IPS DF 6.9 (cell line): ENCODE results near the gene ALG14.
"Not testable (repeated sequence)": the region's sequence is repeated elsewhere in the genome, so short reads cannot be mapped to it uniquely, and the experiment has no call there.

Experiments used
- DNase-seq: peaks from one replicate; pipeline ENCODE4 v3.0.0-alpha.2; 2013; ENCODE audit warnings: low read depth, low spot score
- H3K27ac ChIP-seq: one replicate; pipeline ENCODE4 v1.5.1; 2013; ENCODE audit warnings: low read length, control low read depth
- H3K27me3 ChIP-seq: 2 replicates; pipeline ENCODE4 v1.6.1; 2013; ENCODE audit warnings: mild to moderate bottlenecking, low read length; ENCODE audit not compliant: control insufficient read depth, insufficient read depth
- H3K36me3 ChIP-seq: 2 replicates; pipeline ENCODE4 v1.6.1; 2013; ENCODE audit warnings: low read length; ENCODE audit not compliant: control insufficient read depth, insufficient read depth
- H3K4me1 ChIP-seq: 2 replicates; pipeline ENCODE4 v1.6.1; 2013; ENCODE audit warnings: low read length; ENCODE audit not compliant: control insufficient read depth, insufficient read depth
- H3K4me3 ChIP-seq: 2 replicates; pipeline ENCODE4 v1.5.1; 2013; ENCODE audit warnings: mild to moderate bottlenecking, low read length
- H3K9me3 ChIP-seq: 2 replicates; pipeline ENCODE4 v1.6.1; 2013; ENCODE audit warnings: low read length, inconsistent platforms; ENCODE audit not compliant: control insufficient read depth, insufficient read depth
- WGBS: extraction: QIAGEN DNeasy Blood & Tissue Kit; methylation state at CpG from one replicate; pipeline ENCODE4 v1.1.7; 2013; ENCODE audit warnings: mixed read lengths, missing lambda C conversion rate; ENCODE audit not compliant: insufficient read length, insufficient coverage; 5-methylcytosine and 5-hydroxymethylcytosine counted together

The ALG14 gene

DNA sequence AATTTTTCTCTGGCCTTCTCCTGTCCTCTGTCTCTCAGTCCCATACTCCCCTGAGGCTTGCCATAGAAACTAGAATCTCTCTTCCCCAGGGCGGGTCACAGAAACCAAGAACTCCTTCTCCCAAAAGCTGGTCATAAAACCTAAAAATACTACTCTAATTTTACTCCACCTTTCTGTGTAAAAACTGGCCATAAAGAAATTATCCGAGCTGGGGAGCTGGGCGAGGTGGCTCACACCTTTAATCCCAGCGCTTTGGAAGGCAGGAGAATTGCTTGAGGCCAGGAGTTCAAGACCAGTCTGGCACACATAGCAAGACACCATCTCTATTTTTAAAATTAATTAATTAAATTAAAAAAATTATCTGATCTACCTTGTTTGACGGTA is 3.0 kb downstream of the ALG14 start:
- no peak overlapping the region for H3K4me3 ChIP-seq
- H3K9me3 ChIP-seq, result no peaks in the 10 kb centered on the region
- no peaks in the 10 kb centered on the region for H3K36me3 ChIP-seq
- H3K27ac ChIP-seq, result no peak overlapping the region
- no CpG with 5 or more reads among the region's 5 CpGs for WGBS
- H3K4me1 ChIP-seq, result no peaks in the 10 kb centered on the region
- no peaks in the 10 kb centered on the region for H3K27me3 ChIP-seq
- DNase-seq, result no peak

DNA sequence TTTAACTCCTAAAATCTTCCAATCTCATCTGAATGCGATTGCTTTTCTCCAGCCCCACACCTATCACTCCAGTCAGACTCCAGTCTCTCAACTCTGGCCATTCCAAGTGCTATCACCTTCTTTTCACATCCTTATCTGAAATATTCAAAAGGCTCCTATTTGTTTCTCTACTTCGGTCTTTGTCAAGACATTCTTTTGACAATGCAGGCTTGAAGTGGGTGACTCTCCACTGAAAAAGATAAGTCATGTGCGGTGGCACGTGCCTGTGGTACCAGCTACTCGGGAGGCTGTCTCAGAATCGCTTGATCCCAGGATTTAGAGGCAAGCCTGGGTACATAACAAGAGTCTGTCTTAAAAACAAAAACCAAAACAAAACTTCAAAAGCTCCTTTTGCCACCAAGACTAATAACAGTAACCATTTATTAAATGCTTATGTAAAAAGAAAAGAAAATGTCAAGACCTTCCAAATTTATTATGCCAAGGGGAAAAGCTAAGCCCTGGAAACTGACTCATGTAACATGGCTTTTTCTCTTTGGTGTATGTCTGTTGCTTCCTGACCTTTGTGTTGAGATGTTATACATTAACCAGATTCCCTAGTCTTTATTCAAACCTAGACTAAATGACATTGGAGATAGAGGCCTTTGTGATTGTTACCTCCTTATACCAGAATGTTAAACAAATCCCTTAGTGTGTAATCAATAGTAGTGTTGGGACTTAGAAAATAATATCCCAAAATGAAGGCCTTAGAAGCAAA is 3.6 kb downstream of the ALG14 start:
- H3K9me3 ChIP-seq, result no peaks in the 10 kb centered on the region
- H3K36me3 ChIP-seq, result no peaks in the 10 kb centered on the region
- WGBS, result no CpG with 5 or more reads among the region's 6 CpGs
- H3K4me1 ChIP-seq, result no peaks in the 10 kb centered on the region
- no peaks in the 10 kb centered on the region for H3K27me3 ChIP-seq
- H3K27ac ChIP-seq, result no peak overlapping the region
- H3K4me3 ChIP-seq, result no peak overlapping the region
- no peak for DNase-seq

DNA sequence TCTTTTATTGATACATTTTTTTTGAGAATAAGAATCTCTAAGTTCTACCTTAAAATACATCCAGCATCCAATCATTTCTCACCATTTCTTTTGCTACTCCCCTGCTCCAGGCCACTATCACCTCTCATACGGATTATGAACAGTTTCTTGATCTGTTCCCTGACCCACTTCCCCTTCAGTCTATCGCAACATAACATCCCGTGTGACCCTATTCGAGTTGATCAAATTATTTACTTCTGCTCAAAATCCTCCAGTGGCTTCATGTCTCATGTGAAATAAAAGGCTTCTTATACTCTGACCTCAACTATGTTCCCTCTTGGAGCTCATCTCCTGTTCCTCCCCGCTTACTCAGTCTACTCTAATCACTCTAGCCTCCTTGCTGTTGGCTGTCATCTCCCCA is 5.2 kb downstream of the ALG14 start:
- H3K4me3 ChIP-seq, result no peak overlapping the region
- DNase-seq, result no peak
- no peaks in the 10 kb centered on the region for H3K4me1 ChIP-seq
- WGBS, result no CpG with 5 or more reads among the region's 5 CpGs
- no peaks in the 10 kb centered on the region for H3K27me3 ChIP-seq
- H3K36me3 ChIP-seq, result no peaks in the 10 kb centered on the region
- H3K27ac ChIP-seq, result no peak overlapping the region
- H3K9me3 ChIP-seq, result no peaks in the 10 kb centered on the region

DNA sequence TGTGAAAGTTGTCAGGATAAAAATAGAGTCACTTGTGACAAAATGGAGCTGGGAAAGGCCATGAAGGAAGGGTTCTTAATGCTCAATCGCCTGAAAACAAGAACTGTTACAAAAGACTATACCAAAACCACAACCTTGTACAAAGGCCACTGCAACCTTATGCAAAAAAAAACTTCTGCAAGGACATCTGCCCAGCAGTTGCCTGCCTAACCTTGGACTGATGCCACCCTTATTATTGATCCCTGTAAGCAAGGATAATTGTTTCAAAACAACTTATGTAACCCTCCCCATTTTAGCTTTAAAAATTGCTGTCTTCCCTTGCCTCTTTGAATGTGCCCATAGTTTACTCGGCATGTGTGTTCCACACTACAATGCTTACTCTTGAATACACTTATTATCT is 5.7 kb downstream of the ALG14 start:
- WGBS, result no CpG with 5 or more reads among the region's 2 CpGs
- DNase-seq, result no peak
- Histone ChIP-seq H3K9me3 (no peaks in the 10 kb centered on the region), H3K36me3 (no peaks in the 10 kb centered on the region), H3K27me3 (no peaks in the 10 kb centered on the region), H3K4me1 (no peaks in the 10 kb centered on the region), H3K27ac (no peak overlapping the region), H3K4me3 (no peak overlapping the region)

DNA sequence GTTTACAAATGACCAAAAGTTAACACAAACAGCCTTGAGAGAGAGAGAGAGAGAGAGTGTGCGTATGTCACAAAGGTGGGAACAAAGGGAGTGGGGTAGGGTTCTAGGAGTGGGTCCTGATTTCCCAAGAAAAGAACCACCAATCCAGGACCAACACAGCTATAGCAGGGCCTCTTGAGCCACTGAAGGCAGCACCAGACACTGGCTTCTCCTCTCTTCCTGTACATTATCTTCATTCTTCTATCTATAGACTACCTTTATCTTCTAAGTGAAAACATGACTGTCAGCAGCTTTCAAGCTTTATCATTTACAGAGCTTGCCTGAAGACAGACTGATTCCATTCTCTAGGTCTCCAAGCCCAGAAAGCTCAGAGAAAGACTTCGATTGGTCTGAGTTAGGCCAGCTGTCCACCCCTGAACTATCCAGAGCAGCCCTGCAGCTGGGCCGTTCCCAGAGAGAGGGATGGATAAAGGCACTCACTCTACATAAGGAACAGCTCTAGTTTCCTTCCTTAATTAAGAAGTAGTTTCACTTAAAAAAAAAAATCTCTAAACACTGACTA is 11.2 kb downstream of the ALG14 start:
- no peak for DNase-seq
- no peak overlapping the region for H3K27ac ChIP-seq
- no peaks in the 10 kb centered on the region for H3K9me3 ChIP-seq
- WGBS, result no CpG with 5 or more reads among the region's 3 CpGs
- H3K36me3 ChIP-seq, result no peaks in the 10 kb centered on the region; the same call in 1 of the 2 replicates
- H3K4me3 ChIP-seq, result no peak overlapping the region
- H3K4me1 ChIP-seq, result no peaks in the 10 kb centered on the region
- no peaks in the 10 kb centered on the region for H3K27me3 ChIP-seq

DNA sequence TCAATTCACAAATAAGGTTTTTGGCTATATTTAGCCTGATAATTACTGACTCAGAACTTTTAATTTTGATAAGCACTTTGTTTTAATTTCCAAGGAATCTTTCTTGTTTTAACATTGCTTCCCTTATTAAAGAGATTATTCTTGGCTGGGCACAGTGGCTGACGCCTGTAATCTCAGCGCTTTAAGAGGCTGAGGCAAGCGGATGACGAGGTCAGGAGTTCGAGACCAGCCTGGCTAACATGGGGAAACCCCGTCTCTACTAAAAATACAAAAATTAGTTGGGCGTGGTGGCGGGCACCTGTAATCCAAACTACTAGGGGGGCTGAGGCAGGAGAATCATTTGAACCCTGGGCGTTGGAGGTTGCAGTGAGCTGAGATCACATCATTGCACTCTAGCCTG is 13.8 kb downstream of the ALG14 start:
- H3K9me3 ChIP-seq, result no peaks in the 10 kb centered on the region
- H3K36me3 ChIP-seq, result no peaks in the 10 kb centered on the region; the same call in 1 of the 2 replicates
- no peak overlapping the region for H3K4me3 ChIP-seq
- no peak for DNase-seq
- H3K27me3 ChIP-seq, result no peaks in the 10 kb centered on the region
- no peak overlapping the region for H3K27ac ChIP-seq
- no peaks in the 10 kb centered on the region for H3K4me1 ChIP-seq
- no CpG with 5 or more reads among the region's 9 CpGs for WGBS

DNA sequence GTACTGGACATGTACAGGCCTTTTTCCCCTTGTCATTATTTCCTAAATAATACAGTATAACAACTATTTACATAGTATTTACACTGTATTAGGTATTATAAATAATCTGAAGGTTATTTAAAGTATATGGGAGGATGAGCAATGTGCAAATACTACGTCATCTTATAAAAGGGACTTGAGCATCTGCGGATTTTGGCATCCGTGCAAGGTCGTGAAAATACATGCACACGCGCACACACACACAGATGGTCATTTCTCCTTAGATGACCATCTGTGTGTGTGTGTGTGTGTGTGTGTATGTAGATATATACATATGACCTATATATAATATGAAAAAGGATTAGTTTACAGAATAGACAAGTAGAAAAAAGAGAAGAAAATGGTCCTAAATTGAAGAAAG is 15.4 kb downstream of the ALG14 start:
- no peak for DNase-seq
- H3K36me3 ChIP-seq, result no peaks in the 10 kb centered on the region; the same call in 1 of the 2 replicates
- H3K27me3 ChIP-seq, result no peaks in the 10 kb centered on the region
- no peak overlapping the region for H3K4me3 ChIP-seq
- no peaks in the 10 kb centered on the region for H3K4me1 ChIP-seq
- no peaks in the 10 kb centered on the region for H3K9me3 ChIP-seq
- no peak overlapping the region for H3K27ac ChIP-seq
- WGBS, result no CpG with 5 or more reads among the region's 6 CpGs

DNA sequence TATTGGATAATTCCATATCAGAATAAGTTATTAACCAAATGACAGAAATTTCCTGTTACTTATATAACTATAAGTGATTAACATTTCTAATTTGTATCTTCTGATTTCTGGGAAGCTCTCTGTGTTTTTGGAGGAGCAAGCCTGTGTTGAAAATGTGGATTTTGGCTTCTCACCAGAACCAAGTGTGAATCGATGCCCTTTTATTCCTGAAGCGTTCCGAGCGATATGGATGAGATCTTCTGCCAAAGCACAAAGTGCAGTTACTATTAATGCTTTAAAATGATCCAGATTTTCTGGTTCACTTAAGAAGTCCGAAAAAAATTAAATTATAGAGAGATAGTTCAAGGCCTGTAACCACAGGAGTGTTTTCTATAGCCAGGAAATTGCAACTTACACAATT is 22.8 kb downstream of the ALG14 start:
- H3K4me1 ChIP-seq, result no peaks in the 10 kb centered on the region
- H3K27me3 ChIP-seq, result no peaks in the 10 kb centered on the region
- no peak for DNase-seq
- WGBS, result no CpG with 5 or more reads among the region's 5 CpGs
- H3K4me3 ChIP-seq, result no peak overlapping the region
- no peak overlapping the region for H3K27ac ChIP-seq
- H3K36me3 ChIP-seq, result no peaks in the 10 kb centered on the region
- no peaks in the 10 kb centered on the region for H3K9me3 ChIP-seq

DNA sequence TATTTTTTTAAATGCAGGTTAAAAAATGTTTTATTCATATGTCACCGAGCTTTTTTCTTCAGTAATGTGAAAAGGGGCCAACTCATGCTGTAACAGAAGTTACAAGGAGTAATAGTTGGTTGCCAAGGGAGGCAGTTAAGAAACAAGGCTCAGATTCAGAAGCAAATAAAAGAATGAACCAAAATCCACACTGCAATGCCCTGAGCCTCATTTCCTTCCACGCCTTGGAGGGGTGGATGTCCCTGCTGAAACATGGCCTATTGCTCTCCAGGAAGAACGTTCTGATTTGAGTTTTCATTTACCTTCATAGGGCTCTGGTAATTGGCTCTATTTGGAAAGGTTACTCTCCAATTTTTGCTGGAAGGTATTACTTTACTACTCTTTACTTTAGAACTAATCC is 24.4 kb downstream of the ALG14 start:
- Histone ChIP-seq H3K4me3 (no peak overlapping the region), H3K4me1 (no peaks in the 10 kb centered on the region), H3K27ac (no peak overlapping the region), H3K36me3 (no peaks in the 10 kb centered on the region), H3K9me3 (no peaks in the 10 kb centered on the region), H3K27me3 (no peaks in the 10 kb centered on the region)
- DNase-seq, result no peak
- no CpG with 5 or more reads among the region's 3 CpGs for WGBS

DNA sequence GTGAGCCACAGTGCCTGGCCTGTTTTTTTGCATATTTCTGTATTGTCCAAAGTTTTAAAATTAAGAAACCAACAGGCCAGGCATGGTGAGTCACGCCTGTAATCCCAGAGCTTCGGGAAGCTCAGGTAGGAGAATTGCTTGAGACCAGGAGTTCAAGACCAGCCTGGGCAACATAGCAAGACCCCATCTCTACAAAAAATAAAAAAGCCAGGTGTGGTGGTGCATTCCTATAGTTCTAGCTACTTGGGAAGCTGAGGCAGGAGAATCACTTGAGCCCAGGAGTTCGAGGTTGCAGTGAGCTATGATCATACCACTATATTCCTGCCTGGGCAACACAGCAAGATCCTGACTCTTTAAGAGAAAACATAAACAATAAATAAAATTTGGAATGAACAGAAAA is 25.1 kb downstream of the ALG14 start:
- not testable (repeated sequence) for DNase-seq, H3K9me3 ChIP-seq, H3K4me1 ChIP-seq, H3K4me3 ChIP-seq, H3K27ac ChIP-seq, H3K27me3 ChIP-seq, H3K36me3 ChIP-seq
- WGBS, result no CpG with 5 or more reads among the region's 3 CpGs

DNA sequence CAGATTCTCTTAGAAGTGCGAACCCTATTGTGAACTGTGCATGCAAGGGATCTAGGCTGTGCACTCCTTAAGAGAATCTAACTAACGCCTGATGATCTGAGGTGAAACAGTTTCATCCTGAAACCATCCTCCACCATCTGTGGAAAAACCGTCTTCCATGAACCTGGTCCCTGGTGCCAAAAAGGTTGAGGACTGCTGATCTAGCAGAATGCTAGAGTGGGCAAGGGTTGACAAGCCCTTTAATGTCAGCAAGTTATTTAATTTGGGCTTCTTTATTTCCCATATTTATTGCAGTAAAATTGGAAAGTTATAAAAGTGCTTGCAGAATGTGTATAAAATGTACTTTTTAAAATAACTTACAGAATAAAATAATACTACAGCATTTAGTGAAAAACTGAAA is 26.4 kb downstream of the ALG14 start:
- Histone ChIP-seq H3K4me1 (no peaks in the 10 kb centered on the region), H3K27me3 (no peaks in the 10 kb centered on the region), H3K4me3 (no peak overlapping the region), H3K36me3 (no peaks in the 10 kb centered on the region), H3K27ac (no peak overlapping the region), H3K9me3 (no peaks in the 10 kb centered on the region)
- DNase-seq, result no peak
- no CpG with 5 or more reads among the region's 3 CpGs for WGBS
